OCI-LY7 (cell line): ENCODE results near the gene CAPZA2.

Experiments
- CTCF ChIP-seq: fragments of 200-600 bp; sonication (generic); conservative IDR thresholded peaks from 2 replicates; pipeline ENCODE4 v1.5.1; 2014; ENCODE audit warnings: mild to moderate bottlenecking, antibody characterized with exemption, low read length, moderate library complexity, mixed read lengths
- EZH2phosphoT487 ChIP-seq: fragments of 200-600 bp; sonication (generic); IDR thresholded peaks from 2 replicates; pipeline ENCODE4 v1.6.1; 2018; ENCODE audit warnings: low read depth, borderline replicate concordance, mild to moderate bottlenecking, mixed run types, antibody characterized with exemption, low read length, moderate library complexity, mixed read lengths

- no peak for TF ChIP-seq CTCF
- no peak for TF ChIP-seq EZH2phosphoT487
Observed at GRCh38 chr7:116952635-116953371, 90.4 kb downstream of the CAPZA2 start.
